Keratinocyte (primary cell): ENCODE measurements around the gene RPL41. TPM values are rescaled to one million over a fixed set of nuclear protein-coding genes. Genes with fewer than 3 reads are reported as not detected.

Source experiments
- DNase-seq: peaks from one replicate; pipeline ENCODE4 v3.0.0-alpha.2; 2011; ENCODE audit warnings: low read depth, missing footprints, low spot score
- FAIRE-seq: peaks from 2 replicates; lab custom pipeline; 2011; peaks lifted over from hg19 to GRCh38; lab: Jason Lieb, UNC
- H2AFZ ChIP-seq: 2 replicates; pipeline ENCODE4 v1.6.0; 2012; ENCODE audit warnings: low read length, control low read depth, inconsistent platforms; ENCODE audit not compliant: control insufficient read depth
- H3K27ac ChIP-seq: 2 replicates; pipeline ENCODE4 v1.5.1; 2011; ENCODE audit warnings: low read length; ENCODE audit not compliant: control insufficient read depth, insufficient read depth
- H3K27me3 ChIP-seq: 3 replicates; pipeline ENCODE4 v1.6.0; 2011; ENCODE audit warnings: low read length; ENCODE audit not compliant: control insufficient read depth, insufficient read depth; ENCODE audit errors: extremely low read depth
- H3K36me3 ChIP-seq, 2 experiments: 2 replicates in 1 of 2; 3 replicates in 1 of 2; pipeline ENCODE4 v1.5.1; 2011; ENCODE audit warnings: low read length in 2 of 2, mild to moderate bottlenecking in 1 of 2; ENCODE audit not compliant: control insufficient read depth in 2 of 2, insufficient read depth in 2 of 2; ENCODE audit errors: extremely low read depth in 1 of 2
- H3K4me1 ChIP-seq: 3 replicates; pipeline ENCODE4 v1.5.1; 2011; ENCODE audit warnings: low read length; ENCODE audit not compliant: control insufficient read depth, insufficient read depth; ENCODE audit errors: extremely low read depth
- H3K4me2 ChIP-seq: 3 replicates; pipeline ENCODE4 v1.6.0; 2011; ENCODE audit warnings: low read depth, low read length; ENCODE audit not compliant: control insufficient read depth, insufficient read depth; ENCODE audit errors: extremely low read depth
- H3K4me3 ChIP-seq, 3 experiments: fragments of 200-600 bp in 1 of 3; sonication (generic) in 1 of 3; 2 replicates in 2 of 3; 3 replicates in 1 of 3; pipeline ENCODE4 v1.5.1; 2011 to 2016; ENCODE audit warnings: low read length in 3 of 3, mild to moderate bottlenecking in 3 of 3, control low read depth in 2 of 3, inconsistent platforms in 1 of 3, low read depth in 1 of 3, mixed read lengths in 1 of 3, mixed run types in 1 of 3, moderate library complexity in 1 of 3; ENCODE audit not compliant: control insufficient read depth in 2 of 3, insufficient read depth in 2 of 3; ENCODE audit errors: extremely low read depth in 1 of 3
- H3K79me2 ChIP-seq: 2 replicates; pipeline ENCODE4 v1.6.0; 2012; ENCODE audit warnings: low read length; ENCODE audit not compliant: control insufficient read depth, insufficient read depth
- H3K9ac ChIP-seq: 3 replicates; pipeline ENCODE4 v1.6.0; 2011; ENCODE audit warnings: low read length; ENCODE audit not compliant: control insufficient read depth, insufficient read depth; ENCODE audit errors: extremely low read depth
- H3K9me1 ChIP-seq: 3 replicates; pipeline ENCODE4 v1.6.0; 2011; ENCODE audit warnings: low read length; ENCODE audit not compliant: control insufficient read depth, insufficient read depth; ENCODE audit errors: extremely low read depth
- H3K9me3 ChIP-seq: 2 replicates; pipeline ENCODE4 v1.5.1; 2012; ENCODE audit warnings: low read depth, low read length; ENCODE audit not compliant: control insufficient read depth
- H4K20me1 ChIP-seq: 3 replicates; pipeline ENCODE4 v1.6.0; 2011; ENCODE audit warnings: low read length; ENCODE audit not compliant: control insufficient read depth, insufficient read depth; ENCODE audit errors: extremely low read depth
- CTCF ChIP-seq, 3 experiments: IDR thresholded peaks in 1 of 3; conservative IDR thresholded peaks in 1 of 3; optimal IDR thresholded peaks in 1 of 3; 2 replicates in 2 of 3; 3 replicates in 1 of 3; pipeline versions ENCODE3 to v1.5.1; 2011; ENCODE audit warnings: low read length in 3 of 3, mild to moderate bottlenecking in 3 of 3, moderate library complexity in 2 of 3, control low read depth in 1 of 3, inconsistent platforms in 1 of 3; ENCODE audit not compliant: insufficient read depth in 2 of 3; ENCODE audit errors: extremely low read depth in 1 of 3
- EZH2 ChIP-seq: IDR thresholded peaks from one replicate; pipeline ENCODE4 v1.6.1; 2012; ENCODE audit warnings: inconsistent platforms, mild to moderate bottlenecking, low read length, moderate library complexity
- dilution Hi-C: fragments of 300-500 bp; cut with MboI; formaldehyde crosslinking; loops from one replicate; pipeline ENCODE4 v1.7.0; 2020; ENCODE audit warnings: low sequenced_read_pairs; ENCODE audit not compliant: extremely low pct_ligation_motif_present
- polyA plus RNA-seq, 5 experiments: library from polyadenylated mRNA; depleted of rRNA in 3 of 5; stranded (reverse) in 3 of 5; stranded (forward) in 1 of 5; unstranded in 1 of 5; fragments of >200 nt; gene quantifications; 1 replicate in 1 of 5; 2 replicates in 3 of 5; 3 replicates in 1 of 5; pipeline versions ENCODE4 v1.2.1 to v1.2.3, GENCODE V29; 2011 to 2012; ENCODE audit warnings: missing spikeins in 2 of 5, low read depth in 1 of 5, low replicate concordance in 1 of 5

RPL41 gene
- polyA plus RNA-seq, 1 donor (not counting 4 experiments of a cell fraction or from before 2014, with no cell fraction given), result 10,481 TPM

DNA sequence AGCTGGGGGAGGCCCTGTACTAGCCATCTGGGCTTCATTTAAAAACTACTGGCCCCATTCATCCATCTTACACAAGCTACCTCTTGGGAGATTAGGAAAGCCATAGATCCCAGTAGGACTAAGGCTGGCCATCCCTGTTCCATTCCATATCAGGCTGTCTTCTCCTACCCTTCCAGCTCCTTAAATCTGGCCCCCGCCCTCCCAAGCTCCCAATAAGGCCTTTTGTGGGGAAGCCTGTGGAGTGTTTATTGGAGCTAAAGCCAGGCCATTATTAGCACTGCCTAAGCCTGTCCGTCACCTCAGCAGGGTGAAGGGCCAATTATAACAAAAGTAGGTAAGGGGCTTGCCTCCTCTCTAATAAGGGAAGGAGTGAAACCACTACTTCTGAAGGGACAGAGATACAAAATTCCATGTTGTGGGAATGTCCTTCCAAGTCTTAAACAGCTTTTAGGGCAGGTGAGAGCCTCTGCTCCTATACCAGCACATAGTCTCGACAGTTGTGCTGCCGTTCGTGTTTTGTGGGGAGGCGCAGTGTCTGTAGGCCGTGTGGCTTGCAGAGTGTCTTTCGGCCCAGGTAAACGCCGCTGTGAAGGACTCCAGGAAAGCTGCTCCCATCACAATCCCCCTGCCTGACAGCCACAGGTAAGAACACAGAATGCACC is 45.4 kb downstream of the RPL41 start:
- dilution Hi-C loops, result no loop called here
- peaks cover 26% of the 10 kb centered on the region for H3K4me1 ChIP-seq
- DNase-seq (no peak), FAIRE-seq (no peak)
- H3K27ac ChIP-seq, result no peak overlapping the region
- no peaks in the 10 kb centered on the region for H3K27me3 ChIP-seq
- H4K20me1 ChIP-seq, result peaks cover 21% of the 10 kb centered on the region
- no peak for TF ChIP-seq EZH2
- TF ChIP-seq CTCF (optimal IDR thresholded peaks at IDR 0.05 in 1 of 3, IDR thresholded peaks at IDR 0.05 in 1 of 3, conservative IDR thresholded peaks at IDR 0.05 in 1 of 3; ENCODE audit: extremely low read depth in 1 of 3, insufficient read depth in 2 of 3, low read length in 3 of 3), result no peak
- H3K4me3 ChIP-seq, result no peak overlapping the region
- peaks cover 28% of the 10 kb centered on the region for H3K79me2 ChIP-seq
- peaks cover 34 to 38% of the 10 kb centered on the region in 2 experiments for H3K36me3 ChIP-seq
- no peak overlapping the region for H2AFZ ChIP-seq
- H3K9me1 ChIP-seq, result no peaks in the 10 kb centered on the region
- H3K4me2 ChIP-seq, result no peak overlapping the region
- H3K9me3 ChIP-seq, result no peaks in the 10 kb centered on the region
- no peak overlapping the region for H3K9ac ChIP-seq

- DNase-seq, result no peak
- no peak for FAIRE-seq
- no peak overlapping the region for H3K4me2 ChIP-seq
- H3K4me3 ChIP-seq, result no peak overlapping the region
- no peak overlapping the region for H2AFZ ChIP-seq
- H3K9ac ChIP-seq, result no peak overlapping the region
- no peaks in the 10 kb centered on the region for H3K9me3 ChIP-seq
- TF ChIP-seq CTCF (optimal IDR thresholded peaks at IDR 0.05 in 1 of 3, IDR thresholded peaks at IDR 0.05 in 1 of 3, conservative IDR thresholded peaks at IDR 0.05 in 1 of 3; ENCODE audit: extremely low read depth in 1 of 3, insufficient read depth in 2 of 3, low read length in 3 of 3), result no peak
- TF ChIP-seq EZH2, result no peak
- peaks cover 37 to 43% of the 10 kb centered on the region in 2 experiments for H3K36me3 ChIP-seq
- H3K9me1 ChIP-seq, result no peaks in the 10 kb centered on the region
- H3K27me3 ChIP-seq, result no peaks in the 10 kb centered on the region
- H3K79me2 ChIP-seq, result peaks cover 28% of the 10 kb centered on the region
- peaks cover 21% of the 10 kb centered on the region for H4K20me1 ChIP-seq
- H3K27ac ChIP-seq, result no peak overlapping the region
- dilution Hi-C loops, result no loop called here
- H3K4me1 ChIP-seq, result peaks cover 22% of the 10 kb centered on the region
These were observed 46.2 kb downstream of the RPL41 start for GRCh38 chr12:56162468-56163290.
